ENCODE data around the gene MCAT.

DNA sequence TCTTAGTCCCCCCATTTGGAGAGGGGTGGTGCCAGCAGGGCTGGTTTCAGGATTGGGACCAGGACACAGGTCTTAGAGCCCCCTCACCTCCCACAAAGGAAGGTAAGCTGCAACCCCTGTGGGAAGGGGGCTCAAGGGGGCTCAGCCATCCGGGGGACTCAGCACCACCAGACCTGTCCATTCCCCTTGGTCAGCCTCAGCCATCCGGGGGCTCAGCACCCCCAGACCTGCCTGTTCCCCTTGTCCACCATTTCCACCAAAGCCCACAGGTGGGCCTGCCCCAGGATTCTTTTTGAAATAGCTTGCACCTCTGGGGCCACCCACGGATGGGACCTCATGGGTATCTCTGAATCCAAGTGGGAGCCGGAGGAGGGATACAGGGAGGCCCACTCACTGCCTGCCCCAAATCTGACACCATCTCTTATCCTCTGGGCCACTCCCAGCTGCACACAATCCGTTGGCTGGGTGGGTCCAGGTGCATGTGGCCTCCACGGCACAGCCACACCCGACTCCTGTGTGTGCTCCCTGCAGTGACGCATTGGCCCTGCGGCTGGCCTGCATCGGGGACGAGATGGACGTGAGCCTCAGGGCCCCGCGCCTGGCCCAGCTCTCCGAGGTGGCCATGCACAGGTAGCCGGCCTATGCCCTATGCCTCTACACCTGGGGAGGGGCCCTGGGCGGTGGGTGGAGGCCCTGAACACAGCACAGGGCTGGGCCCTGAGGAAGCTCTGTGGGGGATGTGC, 15.9 kb downstream of the MCAT start:
- TF ChIP-seq, protein P1, sequence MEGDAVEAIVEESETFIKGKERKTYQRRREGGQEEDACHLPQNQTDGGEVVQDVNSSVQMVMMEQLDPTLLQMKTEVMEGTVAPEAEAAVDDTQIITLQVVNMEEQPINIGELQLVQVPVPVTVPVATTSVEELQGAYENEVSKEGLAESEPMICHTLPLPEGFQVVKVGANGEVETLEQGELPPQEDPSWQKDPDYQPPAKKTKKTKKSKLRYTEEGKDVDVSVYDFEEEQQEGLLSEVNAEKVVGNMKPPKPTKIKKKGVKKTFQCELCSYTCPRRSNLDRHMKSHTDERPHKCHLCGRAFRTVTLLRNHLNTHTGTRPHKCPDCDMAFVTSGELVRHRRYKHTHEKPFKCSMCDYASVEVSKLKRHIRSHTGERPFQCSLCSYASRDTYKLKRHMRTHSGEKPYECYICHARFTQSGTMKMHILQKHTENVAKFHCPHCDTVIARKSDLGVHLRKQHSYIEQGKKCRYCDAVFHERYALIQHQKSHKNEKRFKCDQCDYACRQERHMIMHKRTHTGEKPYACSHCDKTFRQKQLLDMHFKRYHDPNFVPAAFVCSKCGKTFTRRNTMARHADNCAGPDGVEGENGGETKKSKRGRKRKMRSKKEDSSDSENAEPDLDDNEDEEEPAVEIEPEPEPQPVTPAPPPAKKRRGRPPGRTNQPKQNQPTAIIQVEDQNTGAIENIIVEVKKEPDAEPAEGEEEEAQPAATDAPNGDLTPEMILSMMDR (IDR thresholded peaks at IDR 0.05) = no peak
- no peak for TF ChIP-seq POLR2A (IDR thresholded peaks at IDR 0.05)

Data from adrenal gland (tissue), 5 donors.